WTC11 (cell line): ENCODE results near the gene CHRM5. TPM values are rescaled to one million over a fixed set of nuclear protein-coding genes. Genes with fewer than 3 reads are reported as not detected.

Source experiments
- ATAC-seq: fragments of 200-7000 bp; cut with Tn5 transposase; 2 replicates; pipeline ENCODE4 v1.10.0; 2021; ENCODE audit warnings: mild to moderate bottlenecking, moderate library complexity
- CTCF ChIA-PET: fragments of 300-600 bp; sonication (Branson Sonifier 250); formaldehyde crosslinking; loops from one replicate; lab custom pipeline; 2021; ENCODE audit warnings: antibody characterized with exemption; lab: Charles Lee
- POLR2A ChIA-PET: fragments of 350-600 bp; sonication (Branson Sonifier 250); formaldehyde crosslinking; loops from one replicate; lab custom pipeline; 2021; ENCODE audit warnings: antibody characterized with exemption; lab: Charles Lee
- DNase-seq: peaks from one replicate; pipeline ENCODE4 v3.0.0; 2021; ENCODE audit warnings: low spot score
- H3K27ac Mint-ChIP-seq: 2 replicates; pipeline ENCODE4 v1.8.0; 2021; ENCODE audit warnings: mixed read lengths
- H3K27me3 Mint-ChIP-seq: 2 replicates; pipeline ENCODE4 v1.8.0; 2021; ENCODE audit warnings: low read depth, mild to moderate bottlenecking, moderate library complexity, mixed read lengths
- H3K36me3 Mint-ChIP-seq: 2 replicates; pipeline ENCODE4 v1.8.0; 2021; ENCODE audit warnings: mixed read lengths
- H3K4me1 Mint-ChIP-seq: 2 replicates; pipeline ENCODE4 v1.8.0; 2022; ENCODE audit warnings: mixed read lengths
- H3K4me3 Mint-ChIP-seq: 2 replicates; pipeline ENCODE4 v1.8.0; 2021; ENCODE audit warnings: mild to moderate bottlenecking, moderate library complexity, mixed read lengths
- H3K9me3 Mint-ChIP-seq: 2 replicates; pipeline ENCODE4 v1.8.0; 2021; ENCODE audit warnings: mixed read lengths
- CBFB ChIP-seq: sonication (generic); formaldehyde crosslinking; IDR thresholded peaks from 2 replicates; pipeline ENCODE4 v1.8.1; 2022; ENCODE audit warnings: mild to moderate bottlenecking, low read depth, missing genetic modification reagents
- ELF4 ChIP-seq: sonication (generic); formaldehyde crosslinking; IDR thresholded peaks from 2 replicates; pipeline ENCODE4 v1.8.1; 2022; ENCODE audit warnings: low read depth, mild to moderate bottlenecking, moderate library complexity, missing genetic modification reagents
- ZNF219 ChIP-seq: sonication (generic); formaldehyde crosslinking; IDR thresholded peaks from 2 replicates; pipeline ENCODE4 v1.8.0; 2023; ENCODE audit warnings: missing genetic modification reagents, mild to moderate bottlenecking, borderline replicate concordance
- ZNF416 ChIP-seq: fragments of 250-450 bp; sonication (Bioruptor Pico); IDR thresholded peaks from 2 replicates; pipeline ENCODE4 v1.9.0; 2021; ENCODE audit warnings: mild to moderate bottlenecking, inconsistent platforms
- total RNA-seq: library from RNA; stranded (reverse); gene quantifications from 3 replicates; pipeline ENCODE4 v1.2.3, GENCODE V29; 2021
- TF ChIP-seq, protein P1 (sequence below): sonication (generic); formaldehyde crosslinking; IDR thresholded peaks from 2 replicates; pipeline ENCODE4 v1.8.1; 2023; ENCODE audit warnings: mild to moderate bottlenecking, missing genetic modification reagents, moderate library complexity
- TF ChIP-seq, protein P2 (sequence below): sonication (generic); formaldehyde crosslinking; IDR thresholded peaks from 2 replicates; pipeline ENCODE4 v1.8.1; 2023; ENCODE audit warnings: mild to moderate bottlenecking, missing genetic modification reagents, moderate library complexity
- TF ChIP-seq, protein P3 (sequence below): sonication (generic); formaldehyde crosslinking; IDR thresholded peaks from 2 replicates; pipeline ENCODE4 v1.8.1; 2022; ENCODE audit warnings: mild to moderate bottlenecking, moderate library complexity, missing genetic modification reagents
- TF ChIP-seq, protein P4 (sequence below): fragments of 250-450 bp; sonication (Bioruptor Pico); IDR thresholded peaks from 2 replicates; pipeline ENCODE4 v2.1.2; 2022; ENCODE audit warnings: mild to moderate bottlenecking, moderate library complexity
- TF ChIP-seq, protein P5 (sequence below): sonication (generic); formaldehyde crosslinking; IDR thresholded peaks from 2 replicates; pipeline ENCODE4 v1.8.0; 2022; ENCODE audit warnings: missing genetic modification reagents
- TF ChIP-seq, protein P6 (sequence below): sonication (generic); formaldehyde crosslinking; IDR thresholded peaks from 2 replicates; pipeline ENCODE4 v1.8.0; 2022; ENCODE audit warnings: mild to moderate bottlenecking, missing genetic modification reagents
- TF ChIP-seq, protein P7 (sequence below): fragments of 250-450 bp; sonication (Bioruptor Pico); IDR thresholded peaks from 2 replicates; pipeline ENCODE4 v1.8.0; 2021; ENCODE audit warnings: mild to moderate bottlenecking
- TF ChIP-seq, protein P8 (sequence below): sonication (generic); formaldehyde crosslinking; IDR thresholded peaks from 2 replicates; pipeline ENCODE4 v1.8.0; 2023; ENCODE audit warnings: mild to moderate bottlenecking, missing genetic modification reagents
- TF ChIP-seq, protein P9 (sequence below): fragments of 250-450 bp; sonication (Bioruptor Pico); IDR thresholded peaks from 2 replicates; pipeline ENCODE4 v1.9.0; 2021; ENCODE audit warnings: mild to moderate bottlenecking, borderline replicate concordance

Gene CHRM5
- total RNA-seq, 1 experiment from 2014 or later: not detected

DNA sequence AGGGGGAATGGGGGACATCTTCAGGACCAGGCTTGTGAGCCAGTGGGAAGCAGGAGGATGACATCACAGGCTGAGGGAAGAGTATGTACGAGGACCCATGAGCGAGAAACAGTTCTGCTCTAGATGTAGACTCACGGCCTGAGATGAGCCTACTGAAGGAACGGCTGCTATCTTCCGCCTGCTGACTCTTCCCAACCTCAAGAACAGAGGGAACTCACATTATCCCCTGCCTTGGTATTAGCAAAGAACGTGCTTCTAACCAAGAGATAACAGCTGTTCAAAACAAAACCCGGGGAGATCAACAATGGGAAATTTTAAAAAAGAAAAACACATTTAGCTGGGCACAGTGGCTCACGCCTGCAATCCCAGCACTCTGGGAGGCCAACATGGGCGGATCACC lies 45.4 kb downstream of the CHRM5 start:
- ChIA-PET CTCF (interaction anchor here (1.2 kb wide), 1 partner anchor 276 kb away, joined by 3 read pairs; no protein-coding TSS in a partner anchor), POLR2A (no interaction called here)
- TF ChIP-seq, protein P1, sequence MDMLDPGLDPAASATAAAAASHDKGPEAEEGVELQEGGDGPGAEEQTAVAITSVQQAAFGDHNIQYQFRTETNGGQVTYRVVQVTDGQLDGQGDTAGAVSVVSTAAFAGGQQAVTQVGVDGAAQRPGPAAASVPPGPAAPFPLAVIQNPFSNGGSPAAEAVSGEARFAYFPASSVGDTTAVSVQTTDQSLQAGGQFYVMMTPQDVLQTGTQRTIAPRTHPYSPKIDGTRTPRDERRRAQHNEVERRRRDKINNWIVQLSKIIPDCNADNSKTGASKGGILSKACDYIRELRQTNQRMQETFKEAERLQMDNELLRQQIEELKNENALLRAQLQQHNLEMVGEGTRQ: no peak
- TF ChIP-seq, protein P2, sequence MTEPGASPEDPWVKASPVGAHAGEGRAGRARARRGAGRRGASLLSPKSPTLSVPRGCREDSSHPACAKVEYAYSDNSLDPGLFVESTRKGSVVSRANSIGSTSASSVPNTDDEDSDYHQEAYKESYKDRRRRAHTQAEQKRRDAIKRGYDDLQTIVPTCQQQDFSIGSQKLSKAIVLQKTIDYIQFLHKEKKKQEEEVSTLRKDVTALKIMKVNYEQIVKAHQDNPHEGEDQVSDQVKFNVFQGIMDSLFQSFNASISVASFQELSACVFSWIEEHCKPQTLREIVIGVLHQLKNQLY (CRISPR knock-in tag): no peak
- TF ChIP-seq, protein P3, sequence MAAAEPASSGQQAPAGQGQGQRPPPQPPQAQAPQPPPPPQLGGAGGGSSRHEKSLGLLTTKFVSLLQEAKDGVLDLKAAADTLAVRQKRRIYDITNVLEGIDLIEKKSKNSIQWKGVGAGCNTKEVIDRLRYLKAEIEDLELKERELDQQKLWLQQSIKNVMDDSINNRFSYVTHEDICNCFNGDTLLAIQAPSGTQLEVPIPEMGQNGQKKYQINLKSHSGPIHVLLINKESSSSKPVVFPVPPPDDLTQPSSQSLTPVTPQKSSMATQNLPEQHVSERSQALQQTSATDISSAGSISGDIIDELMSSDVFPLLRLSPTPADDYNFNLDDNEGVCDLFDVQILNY: no peak
- TF ChIP-seq, protein P4, sequence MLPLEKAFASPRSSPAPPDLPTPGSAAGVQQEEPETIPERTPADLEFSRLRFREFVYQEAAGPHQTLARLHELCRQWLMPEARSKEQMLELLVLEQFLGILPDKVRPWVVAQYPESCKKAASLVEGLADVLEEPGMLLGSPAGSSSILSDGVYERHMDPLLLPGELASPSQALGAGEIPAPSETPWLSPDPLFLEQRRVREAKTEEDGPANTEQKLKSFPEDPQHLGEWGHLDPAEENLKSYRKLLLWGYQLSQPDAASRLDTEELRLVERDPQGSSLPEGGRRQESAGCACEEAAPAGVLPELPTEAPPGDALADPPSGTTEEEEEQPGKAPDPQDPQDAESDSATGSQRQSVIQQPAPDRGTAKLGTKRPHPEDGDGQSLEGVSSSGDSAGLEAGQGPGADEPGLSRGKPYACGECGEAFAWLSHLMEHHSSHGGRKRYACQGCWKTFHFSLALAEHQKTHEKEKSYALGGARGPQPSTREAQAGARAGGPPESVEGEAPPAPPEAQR: no peak
- TF ChIP-seq, protein P5, sequence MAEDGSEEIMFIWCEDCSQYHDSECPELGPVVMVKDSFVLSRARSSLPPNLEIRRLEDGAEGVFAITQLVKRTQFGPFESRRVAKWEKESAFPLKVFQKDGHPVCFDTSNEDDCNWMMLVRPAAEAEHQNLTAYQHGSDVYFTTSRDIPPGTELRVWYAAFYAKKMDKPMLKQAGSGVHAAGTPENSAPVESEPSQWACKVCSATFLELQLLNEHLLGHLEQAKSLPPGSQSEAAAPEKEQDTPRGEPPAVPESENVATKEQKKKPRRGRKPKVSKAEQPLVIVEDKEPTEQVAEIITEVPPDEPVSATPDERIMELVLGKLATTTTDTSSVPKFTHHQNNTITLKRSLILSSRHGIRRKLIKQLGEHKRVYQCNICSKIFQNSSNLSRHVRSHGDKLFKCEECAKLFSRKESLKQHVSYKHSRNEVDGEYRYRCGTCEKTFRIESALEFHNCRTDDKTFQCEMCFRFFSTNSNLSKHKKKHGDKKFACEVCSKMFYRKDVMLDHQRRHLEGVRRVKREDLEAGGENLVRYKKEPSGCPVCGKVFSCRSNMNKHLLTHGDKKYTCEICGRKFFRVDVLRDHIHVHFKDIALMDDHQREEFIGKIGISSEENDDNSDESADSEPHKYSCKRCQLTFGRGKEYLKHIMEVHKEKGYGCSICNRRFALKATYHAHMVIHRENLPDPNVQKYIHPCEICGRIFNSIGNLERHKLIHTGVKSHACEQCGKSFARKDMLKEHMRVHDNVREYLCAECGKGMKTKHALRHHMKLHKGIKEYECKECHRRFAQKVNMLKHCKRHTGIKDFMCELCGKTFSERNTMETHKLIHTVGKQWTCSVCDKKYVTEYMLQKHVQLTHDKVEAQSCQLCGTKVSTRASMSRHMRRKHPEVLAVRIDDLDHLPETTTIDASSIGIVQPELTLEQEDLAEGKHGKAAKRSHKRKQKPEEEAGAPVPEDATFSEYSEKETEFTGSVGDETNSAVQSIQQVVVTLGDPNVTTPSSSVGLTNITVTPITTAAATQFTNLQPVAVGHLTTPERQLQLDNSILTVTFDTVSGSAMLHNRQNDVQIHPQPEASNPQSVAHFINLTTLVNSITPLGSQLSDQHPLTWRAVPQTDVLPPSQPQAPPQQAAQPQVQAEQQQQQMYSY (CRISPR knock-in tag): no peak
- TF ChIP-seq ELF4: no peak
- TF ChIP-seq, protein P6, sequence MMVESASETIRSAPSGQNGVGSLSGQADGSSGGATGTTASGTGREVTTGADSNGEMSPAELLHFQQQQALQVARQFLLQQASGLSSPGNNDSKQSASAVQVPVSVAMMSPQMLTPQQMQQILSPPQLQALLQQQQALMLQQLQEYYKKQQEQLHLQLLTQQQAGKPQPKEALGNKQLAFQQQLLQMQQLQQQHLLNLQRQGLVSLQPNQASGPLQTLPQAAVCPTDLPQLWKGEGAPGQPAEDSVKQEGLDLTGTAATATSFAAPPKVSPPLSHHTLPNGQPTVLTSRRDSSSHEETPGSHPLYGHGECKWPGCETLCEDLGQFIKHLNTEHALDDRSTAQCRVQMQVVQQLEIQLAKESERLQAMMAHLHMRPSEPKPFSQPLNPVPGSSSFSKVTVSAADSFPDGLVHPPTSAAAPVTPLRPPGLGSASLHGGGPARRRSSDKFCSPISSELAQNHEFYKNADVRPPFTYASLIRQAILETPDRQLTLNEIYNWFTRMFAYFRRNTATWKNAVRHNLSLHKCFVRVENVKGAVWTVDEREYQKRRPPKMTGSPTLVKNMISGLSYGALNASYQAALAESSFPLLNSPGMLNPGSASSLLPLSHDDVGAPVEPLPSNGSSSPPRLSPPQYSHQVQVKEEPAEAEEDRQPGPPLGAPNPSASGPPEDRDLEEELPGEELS: no peak
- TF ChIP-seq, protein P7, sequence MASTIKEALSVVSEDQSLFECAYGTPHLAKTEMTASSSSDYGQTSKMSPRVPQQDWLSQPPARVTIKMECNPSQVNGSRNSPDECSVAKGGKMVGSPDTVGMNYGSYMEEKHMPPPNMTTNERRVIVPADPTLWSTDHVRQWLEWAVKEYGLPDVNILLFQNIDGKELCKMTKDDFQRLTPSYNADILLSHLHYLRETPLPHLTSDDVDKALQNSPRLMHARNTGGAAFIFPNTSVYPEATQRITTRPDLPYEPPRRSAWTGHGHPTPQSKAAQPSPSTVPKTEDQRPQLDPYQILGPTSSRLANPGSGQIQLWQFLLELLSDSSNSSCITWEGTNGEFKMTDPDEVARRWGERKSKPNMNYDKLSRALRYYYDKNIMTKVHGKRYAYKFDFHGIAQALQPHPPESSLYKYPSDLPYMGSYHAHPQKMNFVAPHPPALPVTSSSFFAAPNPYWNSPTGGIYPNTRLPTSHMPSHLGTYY: no peak
- no peak for TF ChIP-seq CBFB
- DNase-seq (no peak), ATAC-seq (no peak)
- Mint-ChIP-seq H3K4me1 (peaks cover 30% of the 10 kb centered on the region), H3K9me3 (peaks cover 12% of the 10 kb centered on the region), H3K4me3 (no peak overlapping the region), H3K27ac (no peak overlapping the region), H3K36me3 (peaks cover 12% of the 10 kb centered on the region), H3K27me3 (no peaks in the 10 kb centered on the region)

DNA sequence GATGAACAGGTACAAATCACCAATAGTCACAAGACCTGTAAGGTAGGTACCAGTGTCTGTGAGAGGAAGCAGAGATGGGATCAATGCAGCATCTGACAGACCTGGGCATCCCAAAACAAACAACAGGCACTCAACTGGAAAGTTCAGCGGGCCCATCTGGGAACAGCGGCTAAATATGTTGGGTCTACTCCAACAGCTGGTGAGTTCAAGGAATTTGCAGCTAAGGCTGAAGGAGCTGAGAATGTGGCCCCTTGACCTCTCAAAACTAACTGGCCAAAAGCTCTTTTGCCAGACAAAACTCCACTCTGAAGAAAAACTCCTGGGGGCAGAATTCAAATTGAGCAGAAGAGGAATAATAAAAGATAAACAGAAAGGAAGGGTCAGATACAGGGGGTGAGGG lies 46.3 kb downstream of the CHRM5 start:
- POLR2A ChIA-PET: no interaction called here
- CTCF ChIA-PET: interaction anchor here (1.2 kb wide), 1 partner anchor 276 kb away, joined by 3 read pairs; no protein-coding TSS in a partner anchor
- ATAC-seq (no peak), DNase-seq (no peak)
- peaks cover 16% of the 10 kb centered on the region for H3K36me3 Mint-ChIP-seq
- no peak overlapping the region for H3K27ac Mint-ChIP-seq
- no peak overlapping the region for H3K4me3 Mint-ChIP-seq
- peaks cover 16% of the 10 kb centered on the region for H3K9me3 Mint-ChIP-seq
- no peaks in the 10 kb centered on the region for H3K27me3 Mint-ChIP-seq
- peaks cover 30% of the 10 kb centered on the region for H3K4me1 Mint-ChIP-seq
- TF ChIP-seq, protein P8, sequence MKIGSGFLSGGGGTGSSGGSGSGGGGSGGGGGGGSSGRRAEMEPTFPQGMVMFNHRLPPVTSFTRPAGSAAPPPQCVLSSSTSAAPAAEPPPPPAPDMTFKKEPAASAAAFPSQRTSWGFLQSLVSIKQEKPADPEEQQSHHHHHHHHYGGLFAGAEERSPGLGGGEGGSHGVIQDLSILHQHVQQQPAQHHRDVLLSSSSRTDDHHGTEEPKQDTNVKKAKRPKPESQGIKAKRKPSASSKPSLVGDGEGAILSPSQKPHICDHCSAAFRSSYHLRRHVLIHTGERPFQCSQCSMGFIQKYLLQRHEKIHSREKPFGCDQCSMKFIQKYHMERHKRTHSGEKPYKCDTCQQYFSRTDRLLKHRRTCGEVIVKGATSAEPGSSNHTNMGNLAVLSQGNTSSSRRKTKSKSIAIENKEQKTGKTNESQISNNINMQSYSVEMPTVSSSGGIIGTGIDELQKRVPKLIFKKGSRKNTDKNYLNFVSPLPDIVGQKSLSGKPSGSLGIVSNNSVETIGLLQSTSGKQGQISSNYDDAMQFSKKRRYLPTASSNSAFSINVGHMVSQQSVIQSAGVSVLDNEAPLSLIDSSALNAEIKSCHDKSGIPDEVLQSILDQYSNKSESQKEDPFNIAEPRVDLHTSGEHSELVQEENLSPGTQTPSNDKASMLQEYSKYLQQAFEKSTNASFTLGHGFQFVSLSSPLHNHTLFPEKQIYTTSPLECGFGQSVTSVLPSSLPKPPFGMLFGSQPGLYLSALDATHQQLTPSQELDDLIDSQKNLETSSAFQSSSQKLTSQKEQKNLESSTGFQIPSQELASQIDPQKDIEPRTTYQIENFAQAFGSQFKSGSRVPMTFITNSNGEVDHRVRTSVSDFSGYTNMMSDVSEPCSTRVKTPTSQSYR (CRISPR knock-in tag): no peak
- TF ChIP-seq ZNF219 (CRISPR knock-in tag): no peak
- TF ChIP-seq, protein P9, sequence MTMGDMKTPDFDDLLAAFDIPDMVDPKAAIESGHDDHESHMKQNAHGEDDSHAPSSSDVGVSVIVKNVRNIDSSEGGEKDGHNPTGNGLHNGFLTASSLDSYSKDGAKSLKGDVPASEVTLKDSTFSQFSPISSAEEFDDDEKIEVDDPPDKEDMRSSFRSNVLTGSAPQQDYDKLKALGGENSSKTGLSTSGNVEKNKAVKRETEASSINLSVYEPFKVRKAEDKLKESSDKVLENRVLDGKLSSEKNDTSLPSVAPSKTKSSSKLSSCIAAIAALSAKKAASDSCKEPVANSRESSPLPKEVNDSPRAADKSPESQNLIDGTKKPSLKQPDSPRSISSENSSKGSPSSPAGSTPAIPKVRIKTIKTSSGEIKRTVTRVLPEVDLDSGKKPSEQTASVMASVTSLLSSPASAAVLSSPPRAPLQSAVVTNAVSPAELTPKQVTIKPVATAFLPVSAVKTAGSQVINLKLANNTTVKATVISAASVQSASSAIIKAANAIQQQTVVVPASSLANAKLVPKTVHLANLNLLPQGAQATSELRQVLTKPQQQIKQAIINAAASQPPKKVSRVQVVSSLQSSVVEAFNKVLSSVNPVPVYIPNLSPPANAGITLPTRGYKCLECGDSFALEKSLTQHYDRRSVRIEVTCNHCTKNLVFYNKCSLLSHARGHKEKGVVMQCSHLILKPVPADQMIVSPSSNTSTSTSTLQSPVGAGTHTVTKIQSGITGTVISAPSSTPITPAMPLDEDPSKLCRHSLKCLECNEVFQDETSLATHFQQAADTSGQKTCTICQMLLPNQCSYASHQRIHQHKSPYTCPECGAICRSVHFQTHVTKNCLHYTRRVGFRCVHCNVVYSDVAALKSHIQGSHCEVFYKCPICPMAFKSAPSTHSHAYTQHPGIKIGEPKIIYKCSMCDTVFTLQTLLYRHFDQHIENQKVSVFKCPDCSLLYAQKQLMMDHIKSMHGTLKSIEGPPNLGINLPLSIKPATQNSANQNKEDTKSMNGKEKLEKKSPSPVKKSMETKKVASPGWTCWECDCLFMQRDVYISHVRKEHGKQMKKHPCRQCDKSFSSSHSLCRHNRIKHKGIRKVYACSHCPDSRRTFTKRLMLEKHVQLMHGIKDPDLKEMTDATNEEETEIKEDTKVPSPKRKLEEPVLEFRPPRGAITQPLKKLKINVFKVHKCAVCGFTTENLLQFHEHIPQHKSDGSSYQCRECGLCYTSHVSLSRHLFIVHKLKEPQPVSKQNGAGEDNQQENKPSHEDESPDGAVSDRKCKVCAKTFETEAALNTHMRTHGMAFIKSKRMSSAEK (CRISPR knock-in tag): no peak
- TF ChIP-seq ZNF416 (CRISPR knock-in tag): no peak
- TF ChIP-seq, protein P3: no peak
